Astrocyte of the hippocampus (primary cell): ENCODE results near the gene GALNT1.

ENCODE experiments used
- DNase-seq: peaks from one replicate; pipeline ENCODE4 v3.0.0; 2011; ENCODE audit warnings: low read depth, low spot score

GALNT1 gene

GRCh38 chr18:35582899-35583558 lies 1.5 kb downstream of the GALNT1 start:
- DNase-seq: peak; percentile 58

- no peak for DNase-seq
Measured at GRCh38 chr18:35584735-35585134, 3.2 kb downstream of the GALNT1 start.

- DNase-seq: no peak
Measured at GRCh38 chr18:35585608-35586007, 4.1 kb downstream of the GALNT1 start.

GRCh38 chr18:35588122-35588521 lies 6.6 kb downstream of the GALNT1 start:
- no peak for DNase-seq

GRCh38 chr18:35588995-35589394 lies 7.5 kb downstream of the GALNT1 start:
- DNase-seq: no peak

GRCh38 chr18:35589546-35589945 lies 8.0 kb downstream of the GALNT1 start:
- DNase-seq: no peak

GRCh38 chr18:35590935-35591334 lies 9.4 kb downstream of the GALNT1 start:
- peak; percentile 15 for DNase-seq

GRCh38 chr18:35592298-35592697 lies 10.8 kb downstream of the GALNT1 start:
- no peak for DNase-seq

- DNase-seq: no peak
Measured at GRCh38 chr18:35593859-35594258, 12.3 kb downstream of the GALNT1 start.

GRCh38 chr18:35597758-35598157 lies 16.2 kb downstream of the GALNT1 start:
- DNase-seq: no peak

- DNase-seq: no peak
Measured at GRCh38 chr18:35602193-35602820, 20.8 kb downstream of the GALNT1 start.

- DNase-seq: no peak
Measured at GRCh38 chr18:35603008-35603407, 21.5 kb downstream of the GALNT1 start.

- no peak for DNase-seq
Measured at GRCh38 chr18:35603528-35603927, 22.0 kb downstream of the GALNT1 start.

- DNase-seq: no peak
Measured at GRCh38 chr18:35604369-35604768, 22.8 kb downstream of the GALNT1 start.

- no peak for DNase-seq
Measured at GRCh38 chr18:35605686-35606417, 24.3 kb downstream of the GALNT1 start.

- no peak for DNase-seq
Measured at GRCh38 chr18:35609236-35609635, 27.7 kb downstream of the GALNT1 start.

GRCh38 chr18:35610089-35610488 lies 28.5 kb downstream of the GALNT1 start:
- no peak for DNase-seq

GRCh38 chr18:35610724-35611123 lies 29.2 kb downstream of the GALNT1 start:
- no peak for DNase-seq

GRCh38 chr18:35611518-35611917 lies 30.0 kb downstream of the GALNT1 start:
- peak; percentile 77 for DNase-seq

GRCh38 chr18:35616074-35616473 lies 34.5 kb downstream of the GALNT1 start:
- no peak for DNase-seq

- peak; percentile 90 for DNase-seq
Measured at GRCh38 chr18:35616664-35617423, 35.3 kb downstream of the GALNT1 start.

GRCh38 chr18:35617865-35618264 lies 36.3 kb downstream of the GALNT1 start:
- no peak for DNase-seq
